SK-N-SH treated with all-trans-retinoic acid at 6 μM for 48 hours (cell line): ENCODE data around the gene DLL4.

Experiments used
- ARNTL ChIP-seq: fragments of 450-650 bp; formaldehyde crosslinking; IDR thresholded peaks from 2 replicates; pipeline ENCODE4 v1.5.0; 2020; ENCODE audit warnings: low read depth, mild to moderate bottlenecking, moderate library complexity, borderline replicate concordance
- CSRNP3 ChIP-seq: fragments of 250-450 bp; sonication (Bioruptor Pico); IDR thresholded peaks from 2 replicates; pipeline ENCODE4 v1.5.1; 2021; ENCODE audit warnings: mild to moderate bottlenecking, moderate library complexity
- PATZ1 ChIP-seq: fragments of 250-450 bp; sonication (Bioruptor Pico); IDR thresholded peaks from 2 replicates; pipeline ENCODE4 v1.8.0; 2020; ENCODE audit warnings: mild to moderate bottlenecking, moderate library complexity, borderline replicate concordance

DNA sequence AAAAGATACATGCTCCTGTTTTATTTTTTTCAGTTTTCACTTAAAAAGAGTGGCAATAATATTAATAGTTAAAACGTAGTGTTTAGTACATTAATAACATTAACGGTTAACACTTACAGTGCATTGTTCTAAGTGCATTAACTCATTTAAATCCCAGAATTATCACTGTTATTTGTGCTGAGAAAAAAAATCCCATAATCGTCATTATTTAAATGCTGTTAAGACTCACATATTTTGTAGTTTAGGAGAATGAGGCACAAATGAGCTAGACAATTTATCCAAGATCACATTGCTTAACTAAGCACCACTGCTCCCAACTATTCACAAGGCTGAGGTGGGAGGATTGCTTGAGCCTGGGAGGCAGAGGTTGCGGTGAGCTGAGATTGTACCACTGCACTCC is 59.0 kb downstream of the DLL4 start:
- no peak for TF ChIP-seq PATZ1 (CRISPR knock-in tag)
- TF ChIP-seq CSRNP3 (CRISPR knock-in tag): no peak
- no peak for TF ChIP-seq ARNTL (CRISPR knock-in tag)
